Activated T-cell treated with anti-CD3 and anti-CD28 coated beads, Interleukin-2, amount 50 U/mL, for 1 hour (primary cell): ENCODE data around the gene ABCC1.
"Not testable (repeated sequence)": the region's sequence is repeated elsewhere in the genome, so short reads cannot be mapped to it uniquely, and the experiment has no call there.

Source experiments
- DNase-seq: peaks from one replicate; pipeline ENCODE4 v3.0.0-alpha.2; 2020

Gene ABCC1

DNA sequence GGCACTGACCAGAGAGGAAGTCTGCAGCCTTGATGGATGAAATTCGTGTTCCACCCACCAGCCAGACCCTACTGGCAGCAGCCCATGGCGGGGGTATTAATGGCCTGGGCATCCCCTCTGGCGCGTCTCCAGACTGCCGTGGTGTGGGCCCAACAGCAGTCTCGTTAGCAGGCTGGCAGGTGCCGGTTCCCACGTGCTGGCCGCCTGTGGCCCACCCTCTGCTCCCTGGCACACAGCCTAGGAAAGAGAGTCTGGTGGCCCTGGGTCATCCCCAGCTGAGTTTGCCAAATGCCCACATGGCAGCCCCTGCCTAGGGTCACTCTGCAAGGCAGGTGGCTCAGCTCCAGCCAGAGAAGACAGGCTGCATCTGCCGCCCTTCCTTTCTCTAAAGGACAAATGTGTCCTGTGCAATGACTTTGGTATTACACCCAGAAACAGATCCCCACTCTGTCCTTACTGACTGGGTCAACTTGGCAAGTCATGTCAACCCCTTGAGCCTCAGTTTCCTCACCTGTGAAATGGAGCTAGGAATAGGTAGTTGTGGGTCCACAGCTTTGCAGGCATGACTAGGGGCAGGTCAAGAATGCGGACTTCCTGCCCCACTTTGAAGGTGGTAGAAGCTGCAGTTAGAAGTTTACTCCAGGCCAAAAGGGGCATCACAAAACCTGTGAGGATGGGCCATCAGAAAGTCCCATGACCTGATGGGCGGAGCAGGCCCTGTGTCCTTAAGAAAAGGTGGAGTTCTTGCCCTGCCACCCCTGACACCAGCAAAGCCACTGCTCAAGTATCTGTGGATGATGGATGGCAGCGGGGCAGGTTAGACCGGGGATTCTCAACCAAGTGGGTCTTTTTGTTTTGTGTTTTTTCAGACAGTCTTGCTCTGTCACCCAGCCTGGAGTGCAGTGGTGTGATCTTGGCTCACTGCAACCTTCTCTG lies 197.2 kb downstream of the ABCC1 start:
- DNase-seq, result no peak

DNA sequence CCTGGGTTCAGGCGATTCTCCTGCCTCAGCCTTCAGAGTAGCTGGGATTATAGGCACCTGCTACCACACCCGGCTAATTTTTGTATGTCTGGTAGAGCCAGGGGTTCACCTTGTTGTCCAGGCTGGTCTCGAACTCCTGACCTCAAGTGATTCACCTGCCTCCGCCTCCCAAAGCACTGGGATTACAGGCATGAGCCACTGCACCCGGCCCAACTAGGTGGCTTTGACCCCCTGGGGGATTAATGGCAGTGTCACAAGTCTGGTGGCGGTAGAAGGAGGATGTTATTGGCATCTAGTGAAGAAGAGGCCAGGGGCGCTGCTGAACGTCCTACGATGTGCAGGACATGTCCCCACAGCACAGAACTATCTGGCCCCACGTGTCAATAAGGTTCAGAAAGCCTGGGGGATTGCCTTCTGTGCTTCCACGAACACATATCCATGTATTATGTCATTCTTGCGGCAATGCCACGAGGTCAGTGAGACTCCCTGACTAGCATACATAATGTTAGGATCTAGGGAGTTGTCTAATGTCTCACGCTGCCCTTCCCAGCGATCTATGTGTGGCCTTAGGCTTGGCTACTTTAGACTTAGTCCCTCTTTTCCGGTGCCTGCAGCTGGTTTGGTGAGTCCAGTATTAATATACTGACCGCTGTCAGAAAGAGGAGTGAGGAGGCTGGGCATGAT lies 198.0 kb downstream of the ABCC1 start:
- no peak for DNase-seq

DNA sequence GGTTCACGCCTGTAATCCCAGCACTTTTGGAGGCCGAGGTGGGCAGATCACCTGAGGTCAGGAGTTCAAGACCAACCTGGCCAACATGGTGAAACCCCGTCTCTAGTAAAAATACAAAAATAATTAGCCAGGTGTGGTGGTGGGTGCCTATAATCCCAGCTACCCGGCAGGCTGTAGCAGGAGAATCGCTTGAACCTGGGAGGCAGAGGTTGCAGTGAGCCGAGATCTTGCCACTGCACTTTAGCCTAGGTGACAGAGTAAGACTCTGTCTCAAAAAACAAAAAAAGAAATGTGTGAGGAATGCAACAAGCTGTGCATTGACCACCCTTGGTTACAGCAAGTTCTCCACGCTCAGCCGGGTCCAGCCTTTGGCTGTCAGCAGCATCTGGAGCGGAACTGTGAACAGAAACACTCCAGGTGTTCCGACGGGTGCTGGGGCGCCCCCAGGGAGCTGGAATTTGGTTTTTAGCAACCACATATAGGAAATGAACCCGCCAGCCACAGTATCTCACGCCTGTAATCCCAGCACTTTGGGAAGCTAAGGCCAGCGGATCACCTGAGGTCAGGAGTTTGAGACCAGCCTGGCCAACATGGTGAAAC lies 198.7 kb downstream of the ABCC1 start:
- not testable (repeated sequence) for DNase-seq

DNA sequence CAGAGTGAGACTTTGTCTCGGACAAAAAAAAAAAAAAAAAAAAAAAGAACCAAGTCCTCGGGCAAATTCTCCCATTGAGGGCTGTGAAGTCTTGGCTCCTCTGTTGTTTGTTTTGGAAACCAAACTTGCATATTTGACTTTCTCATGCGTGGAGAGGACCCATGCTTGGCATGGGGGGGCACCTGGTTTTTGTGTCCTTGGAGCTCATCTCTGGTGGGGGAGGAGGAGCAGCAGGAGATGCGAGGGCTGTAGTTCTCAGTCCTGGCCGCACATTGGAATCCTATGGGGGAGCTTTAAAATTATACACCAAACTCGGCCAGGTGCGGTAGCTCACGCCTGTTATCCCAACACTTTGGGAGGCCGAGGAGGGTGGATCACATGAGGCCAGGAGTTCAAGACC lies 199.3 kb downstream of the ABCC1 start:
- no peak for DNase-seq

DNA sequence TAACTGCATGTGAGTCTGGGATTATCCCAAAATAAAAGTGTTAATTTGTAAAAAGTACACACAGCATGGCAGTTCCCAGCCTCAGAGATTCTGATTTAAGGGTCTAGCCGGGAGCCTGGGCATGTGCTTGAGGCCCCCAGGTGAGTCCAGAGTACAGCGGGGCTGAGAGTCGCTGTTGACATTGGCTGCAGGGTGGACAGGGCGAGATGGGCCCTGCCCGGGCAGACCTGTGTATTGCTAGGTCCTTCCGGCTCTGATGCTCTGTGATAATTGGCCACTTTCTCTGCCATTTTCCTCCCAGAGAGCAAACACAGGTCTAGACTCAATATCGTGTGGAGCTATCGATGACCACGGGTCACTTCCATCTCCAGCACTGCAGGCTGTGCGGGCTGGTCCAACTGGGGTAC lies 200.3 kb downstream of the ABCC1 start:
- DNase-seq, result no peak

DNA sequence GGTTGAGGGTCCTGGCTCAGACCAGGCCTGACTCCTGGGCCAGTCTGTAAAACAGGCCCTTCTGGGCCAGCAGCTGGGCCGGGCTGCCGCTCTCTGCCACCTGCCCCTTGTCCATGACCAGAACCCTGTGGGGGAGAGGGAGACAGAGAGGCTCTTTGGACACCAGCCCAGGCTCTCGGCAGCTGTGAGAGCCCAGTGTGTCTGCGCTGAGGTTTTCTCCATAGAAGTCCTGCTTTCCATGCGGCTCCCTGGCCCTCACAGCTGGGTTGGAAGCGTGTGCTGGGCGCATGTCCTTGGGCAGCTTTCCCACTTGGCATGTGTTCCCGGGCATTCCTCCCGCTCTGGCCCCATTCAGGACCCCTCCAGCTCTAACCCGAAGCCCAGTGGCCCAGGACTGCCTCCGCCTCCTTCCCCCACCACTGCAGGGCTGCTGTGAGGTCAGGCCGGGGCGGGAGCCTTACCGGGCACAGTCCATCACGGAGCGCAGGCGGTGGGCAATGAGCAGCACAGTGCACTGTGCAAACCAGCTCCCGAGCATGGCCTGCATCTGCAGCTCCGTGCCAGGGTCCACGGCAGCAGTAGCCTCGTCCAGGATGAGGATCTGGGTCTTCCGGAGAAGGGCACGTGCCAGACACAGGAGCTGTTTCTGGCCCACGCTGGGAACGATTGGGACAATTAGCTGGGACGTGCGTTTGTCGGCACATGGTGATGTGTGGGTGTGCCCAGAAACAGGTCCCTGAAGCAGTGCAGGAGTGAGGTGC lies 200.9 kb downstream of the ABCC1 start:
- DNase-seq, result no peak

- no peak for DNase-seq
Measured at GRCh38 chr16:16150878-16151152, 201.4 kb downstream of the ABCC1 start.

- DNase-seq, result no peak
Measured at GRCh38 chr16:16151315-16151714, 201.9 kb downstream of the ABCC1 start.

GRCh38 chr16:16153000-16153399 lies 203.6 kb downstream of the ABCC1 start:
- DNase-seq, result not testable (repeated sequence)

GRCh38 chr16:16154281-16154951 lies 205.0 kb downstream of the ABCC1 start:
- no peak for DNase-seq

GRCh38 chr16:16155234-16155633 lies 205.8 kb downstream of the ABCC1 start:
- DNase-seq, result no peak

- DNase-seq, result no peak
Measured at GRCh38 chr16:16157166-16157565, 207.8 kb downstream of the ABCC1 start.

- DNase-seq, result no peak
Measured at GRCh38 chr16:16158082-16158658, 208.8 kb downstream of the ABCC1 start.

GRCh38 chr16:16158741-16159374 lies 209.4 kb downstream of the ABCC1 start:
- no peak for DNase-seq

DNA sequence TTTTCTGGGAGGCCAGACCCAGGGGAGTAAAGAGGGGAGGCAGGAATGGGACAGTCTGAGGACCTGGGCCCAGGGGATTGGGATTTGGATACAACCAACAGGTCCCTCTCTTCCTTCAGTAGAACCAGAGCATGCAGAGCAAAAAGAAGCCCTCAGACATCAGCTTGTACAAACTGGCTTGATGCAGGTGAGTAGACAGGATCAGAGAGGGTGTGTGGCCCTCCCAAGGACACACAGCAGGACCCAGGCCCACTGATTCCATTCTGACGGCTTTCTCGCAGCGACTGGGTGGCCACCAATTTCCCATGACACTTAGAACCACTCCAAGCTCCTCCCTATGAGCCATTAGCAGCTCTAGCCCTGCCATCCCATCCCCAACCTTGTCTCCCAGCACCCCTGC lies 210.2 kb downstream of the ABCC1 start:
- DNase-seq, result no peak

GRCh38 chr16:16161319-16161718 lies 211.9 kb downstream of the ABCC1 start:
- DNase-seq, result no peak

- not testable (repeated sequence) for DNase-seq
Measured at GRCh38 chr16:16161840-16162239, 212.4 kb downstream of the ABCC1 start.

DNA sequence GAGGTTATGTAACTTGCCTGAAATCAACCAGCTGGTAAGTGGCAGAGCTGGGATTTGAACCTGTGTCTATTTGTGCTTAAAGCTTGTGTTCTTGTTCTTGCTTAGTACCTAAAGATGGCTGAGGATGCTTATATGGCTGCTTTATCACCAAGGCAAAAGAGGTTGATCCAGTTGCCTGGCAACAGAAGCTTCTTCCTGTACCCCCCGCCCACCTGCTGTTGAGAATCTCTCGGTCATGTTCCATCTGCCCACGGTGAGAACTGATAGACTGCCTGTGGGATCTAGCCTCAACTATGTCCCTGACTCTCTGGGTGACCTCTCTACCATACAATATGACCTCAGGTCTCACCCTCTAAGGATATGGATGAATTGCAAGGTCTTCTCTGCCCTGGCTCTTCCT lies 213.2 kb downstream of the ABCC1 start:
- no peak for DNase-seq

GRCh38 chr16:16163109-16163508 lies 213.7 kb downstream of the ABCC1 start:
- no peak for DNase-seq

GRCh38 chr16:16163571-16163970 lies 214.2 kb downstream of the ABCC1 start:
- DNase-seq, result no peak

DNA sequence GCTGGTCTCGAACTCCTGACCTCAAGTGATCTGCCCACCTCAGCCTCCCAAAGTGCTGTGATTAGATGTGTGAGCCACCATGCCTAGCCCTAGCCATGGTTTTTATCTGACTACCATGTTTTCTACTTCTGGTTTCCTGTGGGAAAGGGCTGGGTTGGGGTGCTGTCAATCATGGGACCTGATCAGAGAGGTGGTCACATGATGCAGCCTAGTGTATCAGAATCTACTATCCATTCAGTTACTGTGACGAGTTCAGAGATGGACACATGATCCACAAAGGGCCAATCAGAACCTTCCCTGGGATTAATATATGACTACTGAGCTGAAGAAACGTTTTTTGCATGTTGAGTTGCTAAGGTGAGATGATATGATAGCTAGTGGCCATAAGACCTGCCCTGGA lies 214.8 kb downstream of the ABCC1 start:
- DNase-seq, result no peak

DNA sequence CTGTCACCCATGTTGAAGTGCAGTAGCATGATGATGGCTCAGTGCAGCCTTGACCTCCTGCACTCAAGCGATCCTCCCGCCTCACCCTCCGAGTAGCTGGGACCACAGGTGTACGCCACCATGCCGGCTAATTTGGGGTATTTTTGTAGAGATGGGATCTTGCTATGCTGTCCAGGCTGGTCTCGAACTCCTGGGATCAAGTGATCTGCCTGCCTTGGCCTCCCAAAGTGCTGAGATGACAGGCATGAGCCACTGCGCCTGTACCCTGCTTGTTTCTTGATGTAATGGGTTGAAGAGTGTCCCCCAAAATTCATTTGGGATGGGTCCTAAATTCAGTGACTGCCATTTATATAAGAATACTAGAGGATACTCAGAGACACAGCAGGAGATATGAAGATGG lies 216.7 kb downstream of the ABCC1 start:
- DNase-seq, result no peak
